ENCODE measurements around the gene OSER1.
"Not testable (repeated sequence)": the region's sequence is repeated elsewhere in the genome, so short reads cannot be mapped to it uniquely, and the experiment has no call there.

OSER1 gene

DNA sequence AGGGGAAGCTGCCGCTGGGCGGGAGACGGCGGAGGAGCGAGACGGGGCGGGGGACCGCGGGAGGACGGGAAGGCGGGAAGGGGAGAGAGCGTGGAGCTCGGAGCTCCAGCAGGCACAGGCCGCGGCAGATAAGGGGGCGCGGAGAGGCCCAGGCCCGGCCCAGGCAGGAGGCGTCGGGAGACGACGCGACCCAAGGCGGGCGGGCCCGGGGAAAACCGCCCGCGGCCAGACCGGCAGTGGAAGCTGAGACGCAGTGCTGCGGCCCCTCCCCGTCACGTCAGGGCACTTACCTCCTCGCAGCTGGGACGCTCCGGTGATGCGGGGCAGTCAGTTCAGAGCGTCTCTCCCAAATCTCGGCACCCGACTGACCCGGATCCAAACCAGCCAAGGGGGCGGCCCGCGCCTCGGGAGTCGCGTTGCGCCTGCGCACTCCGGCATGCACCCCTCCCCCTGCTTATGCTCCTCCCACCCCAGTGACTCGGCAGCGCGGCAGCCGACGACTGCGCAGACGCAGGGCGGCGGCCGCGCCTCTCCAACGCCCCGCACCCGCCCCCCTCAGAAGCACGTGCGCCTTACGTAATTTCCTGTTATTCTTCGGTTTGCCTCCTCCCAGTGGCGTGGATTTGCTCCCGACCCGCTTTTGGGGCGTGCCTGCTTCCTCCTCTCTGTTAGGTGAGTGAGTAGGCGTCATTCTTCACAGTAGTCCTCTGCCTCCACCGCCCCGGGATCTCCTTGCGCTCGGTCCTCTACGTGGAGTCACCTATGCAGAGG lies at the start of gene OSER1:
OSER1 (minus strand) TSS at position 366 of the 771 bp plus-strand sequence. CDS start 3,814 bp downstream, outside the sequence.
- DNase-seq, result peak; percentile 95

- DNase-seq, result no peak
These were observed 47.8 kb upstream of the OSER1 start for GRCh38 chr20:44258226-44258890.

DNA sequence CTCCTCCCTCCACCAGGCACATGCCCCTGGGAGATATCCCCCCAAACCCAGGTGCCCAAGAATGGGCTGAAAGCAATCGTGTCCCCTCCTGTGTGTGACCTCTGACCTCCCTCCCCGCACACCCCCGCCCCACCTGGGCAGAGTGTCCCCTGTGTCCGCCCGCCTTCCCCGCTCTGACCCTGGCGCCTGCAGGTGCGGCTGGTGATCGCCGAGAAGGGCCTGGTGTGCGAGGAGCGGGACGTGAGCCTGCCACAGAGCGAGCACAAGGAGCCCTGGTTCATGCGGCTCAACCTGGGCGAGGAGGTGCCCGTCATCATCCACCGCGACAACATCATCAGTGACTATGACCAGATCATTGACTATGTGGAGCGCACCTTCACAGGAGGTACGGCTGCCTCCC lies 46.4 kb upstream of the OSER1 start:
- DNase-seq, result no peak

DNA sequence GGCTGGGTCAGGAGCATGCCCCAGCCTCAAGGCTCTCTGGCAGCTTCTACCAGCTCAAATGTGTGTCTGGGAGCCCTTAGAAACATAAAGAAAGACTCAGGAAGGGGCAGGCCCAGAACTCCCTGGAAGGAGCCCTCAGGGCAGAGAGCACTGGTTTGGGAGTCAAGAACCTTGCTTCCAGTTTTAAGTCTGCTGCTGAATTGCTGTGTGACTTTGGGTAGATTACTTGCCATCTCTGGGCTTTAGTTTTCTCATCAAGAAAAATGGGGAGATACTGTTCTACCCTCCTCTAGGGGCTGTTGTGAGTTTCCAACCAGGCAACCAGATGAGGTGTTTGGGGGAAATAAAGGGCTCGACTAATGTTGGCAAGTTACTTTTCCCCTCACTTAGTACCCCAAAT lies 45.4 kb upstream of the OSER1 start:
- no peak for DNase-seq

DNA sequence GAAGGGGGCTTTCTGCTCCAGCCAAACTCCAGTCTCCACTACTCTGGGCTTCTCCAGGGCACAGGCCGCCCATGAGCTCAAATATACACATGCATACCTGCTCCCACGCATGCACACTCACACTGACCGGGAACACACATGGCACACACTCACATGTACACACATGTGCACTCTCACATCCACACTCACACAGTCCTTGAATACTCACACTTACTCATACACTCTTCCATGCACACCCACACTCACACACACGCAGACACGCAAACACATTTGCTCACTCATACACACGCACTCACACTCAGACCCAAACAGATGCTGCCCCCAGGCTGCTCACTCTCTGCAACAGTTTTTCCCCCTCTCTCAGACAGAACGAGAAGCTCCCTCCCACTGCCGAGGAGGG lies 43.5 kb upstream of the OSER1 start:
- no peak for DNase-seq

DNA sequence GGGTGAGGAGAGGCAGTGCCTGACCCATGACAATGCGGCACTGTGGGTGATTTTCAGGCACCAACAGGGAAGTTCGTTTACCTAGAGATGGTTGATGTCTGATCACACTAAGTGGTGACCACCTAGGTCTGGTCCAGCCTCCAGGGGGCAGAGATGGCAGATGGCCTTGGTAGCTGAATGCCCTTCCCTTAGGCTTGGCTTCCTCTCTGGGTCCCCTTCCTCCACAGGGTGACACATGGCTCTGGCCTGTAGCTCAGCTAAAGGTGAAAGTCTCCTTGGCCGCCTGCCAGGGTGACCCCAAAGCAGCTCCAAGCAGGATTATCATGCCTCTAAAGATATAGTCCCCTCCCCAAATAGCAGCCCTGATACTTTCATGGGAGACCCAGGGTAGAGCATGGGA lies 43.0 kb upstream of the OSER1 start:
- DNase-seq, result no peak

DNA sequence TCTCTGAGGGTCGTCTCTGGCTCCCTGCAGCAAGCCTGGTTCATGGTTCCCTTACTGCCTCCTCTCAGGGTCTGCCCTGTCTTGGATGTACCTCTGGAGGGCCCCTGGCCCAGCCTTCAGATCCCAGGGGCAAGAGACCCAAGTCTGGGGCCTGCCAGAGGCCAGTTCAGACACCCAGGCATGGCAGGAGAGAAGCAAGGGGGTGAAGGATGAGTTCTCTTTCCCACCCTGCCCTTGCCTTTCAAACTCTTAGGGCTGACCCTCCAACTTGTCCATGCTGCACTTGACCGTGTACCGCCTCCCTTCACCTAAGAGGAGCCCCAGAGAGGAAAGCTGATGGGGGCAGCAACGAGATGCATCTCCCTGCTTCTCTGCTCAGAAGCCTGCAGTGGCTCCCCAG lies 40.7 kb upstream of the OSER1 start:
- DNase-seq, result no peak

DNA sequence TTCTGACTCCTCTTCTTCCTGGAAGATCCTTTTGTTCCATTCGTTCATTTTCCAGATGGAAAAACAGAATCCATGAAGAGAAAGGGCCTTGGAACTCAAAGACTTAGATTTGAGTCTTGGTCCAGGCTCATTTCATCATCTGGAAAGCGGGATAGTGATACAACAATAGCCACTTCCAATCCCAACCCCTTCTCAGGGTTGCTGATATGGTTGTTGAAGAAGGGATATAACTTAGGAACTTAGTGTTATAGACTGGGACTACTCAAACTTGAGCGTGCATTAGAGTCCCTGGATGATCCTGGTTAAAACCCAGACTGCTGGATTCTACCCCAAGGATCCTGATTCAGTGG lies 37.8 kb upstream of the OSER1 start:
- no peak for DNase-seq

DNA sequence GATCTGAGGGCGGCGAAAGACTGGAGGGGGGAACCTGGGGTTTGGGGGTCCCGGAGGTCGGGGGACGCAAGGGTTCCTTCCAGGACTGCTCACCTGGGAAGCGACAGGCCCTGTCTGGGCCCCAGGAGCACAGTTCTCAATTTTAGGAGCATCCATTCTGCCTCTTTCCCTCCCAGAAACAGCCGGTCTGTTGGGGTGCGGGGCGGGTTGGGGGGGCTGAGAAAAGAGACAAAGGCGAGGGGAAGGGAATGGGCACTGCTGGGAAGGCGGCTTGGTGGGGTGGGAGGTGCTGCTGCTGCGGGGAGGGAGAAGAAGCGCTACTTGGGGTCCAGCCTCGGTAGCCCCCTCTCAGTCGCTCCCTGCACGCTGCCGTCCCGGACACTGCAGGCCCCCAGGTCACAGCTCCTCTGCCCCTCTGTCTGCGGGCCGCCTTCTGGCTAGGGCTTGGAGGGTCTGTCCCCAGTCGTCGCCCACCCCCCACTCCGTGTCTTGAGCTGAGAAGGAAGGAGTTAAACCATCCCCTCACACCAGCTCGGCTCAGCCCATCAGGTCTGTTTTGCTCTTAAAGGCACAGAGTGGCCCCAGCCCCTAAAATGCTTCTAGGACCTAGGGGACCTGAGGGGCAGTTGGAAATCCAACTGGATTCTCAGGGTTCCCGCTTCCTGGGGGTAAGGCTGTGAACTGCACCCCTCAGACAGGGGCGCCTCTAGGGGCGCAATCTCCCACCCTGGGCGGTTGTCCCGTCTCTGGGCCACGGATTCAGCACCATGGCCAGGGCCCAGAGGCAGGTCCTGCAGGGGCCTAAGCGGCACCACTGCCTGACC lies 37.2 kb upstream of the OSER1 start:
- no peak for DNase-seq

DNA sequence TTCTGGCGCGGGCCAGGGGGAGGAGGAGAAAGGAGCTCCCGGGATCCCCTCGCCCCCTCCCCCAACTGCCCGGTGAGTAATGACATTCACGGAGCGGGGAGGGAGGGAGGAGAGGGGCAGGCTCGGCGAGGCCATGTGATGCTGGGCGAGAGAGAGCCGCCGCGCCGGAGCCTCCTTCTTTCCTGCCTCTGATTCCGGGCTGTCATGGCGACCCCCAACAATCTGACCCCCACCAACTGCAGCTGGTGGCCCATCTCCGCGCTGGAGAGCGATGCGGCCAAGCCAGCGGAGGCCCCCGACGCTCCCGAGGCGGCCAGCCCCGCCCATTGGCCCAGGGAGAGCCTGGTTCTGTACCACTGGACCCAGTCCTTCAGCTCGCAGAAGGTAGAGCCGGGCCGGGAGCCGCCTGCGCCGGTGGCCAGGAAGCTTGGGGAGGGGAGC lies 36.6 kb upstream of the OSER1 start, which contains the start of gene GDAP1L1:
GDAP1L1 (plus strand) TSS at position 178 of the 441 bp plus-strand sequence; CDS start at position 205, 27 bp downstream.
- DNase-seq, result no peak

DNA sequence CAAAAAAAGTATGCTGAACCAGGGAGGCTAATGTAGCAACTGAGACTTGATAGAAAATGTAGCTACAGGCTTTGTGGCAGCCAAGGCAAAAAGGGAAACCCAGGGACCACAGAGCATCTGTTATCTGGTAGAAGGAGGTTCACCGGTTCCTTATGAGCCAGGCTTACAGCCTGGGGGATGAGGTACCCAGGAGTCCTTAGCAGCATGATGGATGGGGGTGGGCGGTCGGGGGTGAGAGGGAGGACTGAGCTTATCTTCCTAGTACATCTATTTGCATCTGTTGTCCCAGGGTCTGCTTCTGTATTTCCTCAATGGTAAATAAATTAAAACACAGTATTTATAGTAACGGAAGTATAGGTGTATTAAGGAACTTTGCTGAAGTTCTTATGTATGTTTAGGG lies 35.4 kb upstream of the OSER1 start:
- no peak for DNase-seq

GRCh38 chr20:44241796-44242195 lies 31.2 kb upstream of the OSER1 start:
- no peak for DNase-seq

GRCh38 chr20:44236840-44237239 lies 26.3 kb upstream of the OSER1 start:
- not testable (repeated sequence) for DNase-seq

DNA sequence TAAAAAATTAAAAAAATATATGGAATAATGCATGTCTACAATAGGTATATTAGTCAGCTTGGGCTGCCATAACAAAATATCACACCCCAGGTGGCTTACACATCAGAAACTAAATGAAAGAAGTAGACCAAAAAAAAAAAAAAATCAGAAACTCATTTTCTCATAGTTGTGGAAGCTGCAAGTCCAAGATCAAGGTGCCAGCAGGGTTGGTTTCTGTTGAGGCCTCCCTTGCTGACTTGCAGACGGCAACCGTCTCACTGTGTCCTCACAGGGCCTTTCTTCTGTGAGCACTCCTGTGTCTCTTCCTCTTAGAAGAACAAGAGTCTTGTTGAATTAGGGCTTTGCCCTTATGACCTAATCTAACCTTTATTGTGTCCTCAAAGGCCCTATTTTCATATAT lies 25.1 kb upstream of the OSER1 start:
- DNase-seq, result no peak

DNA sequence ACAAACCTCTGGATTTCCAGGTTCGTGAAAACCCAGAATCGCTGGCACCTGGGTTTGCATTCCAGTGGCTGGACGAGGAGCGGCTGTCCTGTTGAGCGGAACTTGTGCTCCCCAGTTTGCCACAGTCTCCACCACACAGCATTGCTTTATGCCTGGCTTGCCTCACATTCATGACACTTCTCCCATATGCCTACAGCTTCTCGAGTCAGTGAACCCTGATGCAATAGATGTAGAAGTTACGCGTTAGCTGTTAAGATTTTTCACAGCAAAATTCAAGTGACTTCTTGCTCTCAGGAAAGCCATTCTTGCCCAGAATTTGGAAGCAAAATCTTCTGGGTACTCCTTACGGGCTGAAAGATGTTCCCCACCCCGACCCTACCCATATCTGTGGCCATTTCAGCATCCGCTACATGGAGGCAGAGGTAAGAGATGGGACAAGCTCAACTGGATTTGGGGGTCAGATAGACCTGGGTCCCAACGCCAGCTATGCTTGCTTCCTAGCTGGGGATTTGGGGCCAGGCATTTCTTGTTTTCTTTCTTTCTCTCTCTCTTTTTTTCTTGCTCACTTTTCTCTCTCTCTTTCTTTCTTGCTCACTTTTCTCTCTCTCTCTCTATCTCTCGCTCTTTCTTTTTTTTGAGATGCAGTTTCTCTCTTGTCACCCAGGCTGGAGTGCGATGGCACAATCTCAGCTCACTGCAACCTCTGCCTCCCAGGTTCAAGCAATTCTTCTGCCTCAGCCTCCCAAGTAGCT lies 24.2 kb upstream of the OSER1 start:
- DNase-seq, result no peak

GRCh38 chr20:44233436-44234016 lies 23.0 kb upstream of the OSER1 start:
- no peak for DNase-seq

DNA sequence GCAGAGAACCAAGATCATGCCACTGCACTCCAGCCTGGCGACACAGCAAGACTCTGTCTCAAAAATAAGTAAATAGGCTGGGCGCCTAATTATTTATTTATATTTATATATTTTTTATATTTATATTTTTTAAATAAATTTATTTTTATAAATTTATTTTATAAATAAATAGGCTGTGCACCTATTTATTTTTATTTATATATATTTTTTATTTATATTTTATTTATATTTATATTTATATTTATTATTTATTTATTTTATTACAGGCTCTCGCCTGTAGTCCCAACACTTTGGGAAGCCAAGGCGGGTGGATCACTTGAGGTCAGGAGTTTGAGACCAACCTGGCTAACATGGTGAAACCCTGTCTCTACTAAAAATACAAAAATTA lies 21.9 kb upstream of the OSER1 start:
- DNase-seq, result not testable (repeated sequence)

DNA sequence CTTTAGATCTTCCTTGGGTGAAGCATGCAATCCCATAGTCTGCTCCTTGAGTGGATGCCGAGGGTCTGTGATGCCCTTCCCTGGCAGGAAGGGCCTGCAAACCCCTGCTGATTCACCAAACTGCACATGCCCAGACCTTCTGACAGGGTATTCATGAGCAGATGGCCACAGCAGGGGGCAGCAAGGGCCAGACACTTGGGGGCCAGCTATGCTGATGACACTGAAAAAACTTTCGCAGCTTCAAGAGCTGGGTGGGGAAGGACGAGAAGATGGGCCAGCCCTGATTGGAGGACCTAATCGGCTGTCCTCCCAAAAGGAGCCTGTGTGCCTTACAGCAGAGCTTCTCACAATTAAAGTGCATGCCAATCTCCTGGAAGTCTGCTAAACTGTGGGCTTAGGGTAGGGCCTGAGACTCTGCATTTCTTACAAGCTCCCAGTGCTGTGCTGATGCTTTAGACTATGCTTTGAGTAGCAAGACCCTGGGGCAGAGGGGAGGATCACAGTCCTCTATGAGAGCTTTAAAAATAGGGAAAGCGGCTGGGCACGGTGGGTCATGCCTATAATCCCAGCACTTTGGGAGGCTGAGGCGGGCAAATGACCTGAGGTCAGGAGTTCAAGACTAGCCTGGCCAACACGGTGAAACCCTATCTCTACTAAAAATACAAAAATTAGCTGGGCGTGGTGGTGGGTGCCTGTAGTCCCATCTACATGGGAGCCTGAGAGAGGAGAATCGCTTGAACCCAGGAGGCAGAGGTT lies 21.3 kb upstream of the OSER1 start:
- DNase-seq, result no peak

DNA sequence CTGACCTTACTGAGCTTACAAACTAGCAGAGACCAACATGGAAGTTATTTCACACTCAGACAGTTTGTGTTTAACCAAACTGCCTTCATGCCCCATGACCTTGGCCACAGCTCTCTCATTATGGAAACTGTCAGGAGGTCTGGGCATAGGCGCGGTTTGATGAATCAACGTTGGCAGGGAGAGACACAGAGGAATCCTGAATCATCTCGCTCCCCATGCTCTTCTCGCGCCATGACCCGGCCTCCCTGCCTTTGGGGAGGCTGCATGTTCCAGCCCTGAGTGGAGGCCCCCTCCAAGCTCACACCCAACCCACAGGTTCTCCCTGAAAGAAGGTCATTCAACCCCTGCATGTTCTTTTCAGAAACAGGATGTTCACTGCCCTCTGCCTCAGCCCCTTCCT lies 20.6 kb upstream of the OSER1 start:
- no peak for DNase-seq

GRCh38 chr20:44228465-44229258 lies 18.1 kb upstream of the OSER1 start:
- no peak for DNase-seq

DNA sequence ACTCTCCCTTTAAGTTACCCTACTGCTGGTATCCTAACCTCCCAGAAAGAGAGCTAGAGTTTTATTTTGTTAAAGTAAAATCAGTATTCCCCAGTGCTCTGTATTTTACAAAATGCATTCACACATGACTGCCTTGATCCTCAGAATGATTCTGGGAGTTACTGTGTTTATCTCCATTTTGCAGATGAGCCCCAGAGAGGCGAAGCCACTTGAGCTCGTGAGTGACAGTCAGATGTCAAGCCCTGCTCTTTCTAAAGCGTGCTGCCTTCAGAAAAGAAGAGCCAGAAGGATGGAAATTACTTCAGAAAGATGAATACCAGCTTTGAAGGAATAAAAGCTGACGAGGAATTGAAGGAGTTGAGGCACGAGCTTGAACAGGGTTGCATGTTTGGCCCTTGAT lies 14.1 kb upstream of the OSER1 start:
- no peak for DNase-seq

All from NCI-H2029 (cell line).